ENCODE results near the gene BIRC6.

GRCh38 chr2:32534831-32535230, 178.0 kb downstream of the BIRC6 start:
- TF ChIP-seq SPI1 (IDR thresholded peaks at IDR 0.05; ENCODE audit: low read depth, low read length) (no peak), TAF1 (IDR thresholded peaks at IDR 0.05; ENCODE audit: low read depth, low read length) (no peak), POLR2A (IDR thresholded peaks at IDR 0.05; ENCODE audit: low read depth, low read length) (no peak), POLR2AphosphoS5 (IDR thresholded peaks at IDR 0.05; ENCODE audit: low read depth, low read length) (no peak), POU2F2 (IDR thresholded peaks at IDR 0.05; ENCODE audit: low read depth, low read length) (no peak)

Measured in GM12891 (cell line).